A549 (cell line): Measurements from ENCODE around the gene SIVA1.

Experiments used
- EHMT2 ChIP-seq: fragments of 200-600 bp; sonication (generic); IDR thresholded peaks from 2 replicates; pipeline ENCODE4 v1.6.1; 2016; ENCODE audit warnings: antibody characterized with exemption, low read depth, mild to moderate bottlenecking, moderate library complexity
- EP300 ChIP-seq, 2 experiments: fragments of >200 bp; sonication (Bioruptor Twin); formaldehyde crosslinking; IDR thresholded peaks; 2 replicates in 1 of 2; 3 replicates in 1 of 2; pipeline ENCODE4 v1.6.1; 2016 to 2017
- MAZ ChIP-seq: fragments of 150-350 bp; IDR thresholded peaks from 2 replicates; pipeline ENCODE4 v1.6.1; 2014; ENCODE audit warnings: antibody characterized with exemption, low read depth, low read length, borderline replicate concordance
- RCOR1 ChIP-seq: fragments of 150-350 bp; IDR thresholded peaks from 2 replicates; pipeline ENCODE4 v1.6.1; 2014; ENCODE audit warnings: antibody characterized with exemption, low read length, low read depth
- SMC3 ChIP-seq: fragments of >200 bp; sonication (Bioruptor Twin); formaldehyde crosslinking; IDR thresholded peaks from 3 replicates; pipeline ENCODE4 v1.6.1; 2018; ENCODE audit warnings: inconsistent platforms
- ZC3H11A ChIP-seq: fragments of 450-650 bp; IDR thresholded peaks from 2 replicates; pipeline ENCODE4 v1.6.1; 2014; ENCODE audit warnings: antibody characterized with exemption, mild to moderate bottlenecking
- TF ChIP-seq, protein P1 (sequence below): fragments of >200 bp; sonication (Bioruptor Twin); formaldehyde crosslinking; IDR thresholded peaks from 3 replicates; pipeline ENCODE4 v1.5.1; 2016
- TF ChIP-seq, protein P2 (sequence below): IDR thresholded peaks from 2 replicates; pipeline ENCODE4 v1.6.1; 2012; ENCODE audit warnings: low read depth, borderline replicate concordance
- TF ChIP-seq, protein P3 (sequence below): fragments of 450-650 bp; IDR thresholded peaks from 2 replicates; pipeline ENCODE4 v1.6.1; 2014; ENCODE audit warnings: antibody characterized with exemption

DNA sequence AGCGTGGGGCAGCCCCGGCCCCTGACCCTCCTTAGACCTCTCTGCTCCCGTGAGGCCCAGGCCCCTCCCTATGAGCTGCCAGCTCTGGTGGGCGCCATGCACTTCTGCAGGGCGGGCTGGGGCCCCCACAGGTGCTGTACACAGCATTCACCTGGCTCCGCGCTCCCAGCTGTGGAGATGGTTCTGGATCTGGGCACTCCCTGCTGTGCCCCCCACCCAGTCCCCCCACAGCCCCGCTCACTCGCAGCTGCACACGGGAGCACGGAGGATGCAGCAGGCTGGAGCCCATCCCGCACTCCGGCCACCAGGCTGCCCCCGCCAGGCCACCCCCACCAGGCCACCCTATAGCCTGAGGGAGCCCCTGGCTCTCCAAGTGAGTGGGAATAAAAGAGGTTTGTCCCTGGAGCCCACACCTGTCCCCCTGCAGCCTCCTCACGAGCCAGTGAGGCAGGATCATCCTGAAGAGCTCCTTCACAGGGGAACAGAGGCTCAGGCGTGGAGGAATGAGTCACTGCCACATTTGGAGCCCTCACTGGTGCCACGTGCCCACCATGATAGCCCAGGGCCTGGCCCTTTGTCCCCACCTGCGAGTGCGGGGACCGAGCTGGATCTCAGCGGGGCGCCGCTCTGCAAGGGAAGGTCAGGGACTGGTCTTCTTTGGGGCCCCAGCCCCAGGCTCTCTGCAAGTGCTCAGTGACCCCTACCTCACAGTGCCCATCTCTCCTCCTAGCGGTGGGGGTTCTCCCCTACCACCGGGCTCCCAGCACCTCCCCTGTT is 27.0 kb upstream of the SIVA1 start:
- no peak for TF ChIP-seq EP300 (IDR thresholded peaks at IDR 0.05)
- TF ChIP-seq, protein P1, sequence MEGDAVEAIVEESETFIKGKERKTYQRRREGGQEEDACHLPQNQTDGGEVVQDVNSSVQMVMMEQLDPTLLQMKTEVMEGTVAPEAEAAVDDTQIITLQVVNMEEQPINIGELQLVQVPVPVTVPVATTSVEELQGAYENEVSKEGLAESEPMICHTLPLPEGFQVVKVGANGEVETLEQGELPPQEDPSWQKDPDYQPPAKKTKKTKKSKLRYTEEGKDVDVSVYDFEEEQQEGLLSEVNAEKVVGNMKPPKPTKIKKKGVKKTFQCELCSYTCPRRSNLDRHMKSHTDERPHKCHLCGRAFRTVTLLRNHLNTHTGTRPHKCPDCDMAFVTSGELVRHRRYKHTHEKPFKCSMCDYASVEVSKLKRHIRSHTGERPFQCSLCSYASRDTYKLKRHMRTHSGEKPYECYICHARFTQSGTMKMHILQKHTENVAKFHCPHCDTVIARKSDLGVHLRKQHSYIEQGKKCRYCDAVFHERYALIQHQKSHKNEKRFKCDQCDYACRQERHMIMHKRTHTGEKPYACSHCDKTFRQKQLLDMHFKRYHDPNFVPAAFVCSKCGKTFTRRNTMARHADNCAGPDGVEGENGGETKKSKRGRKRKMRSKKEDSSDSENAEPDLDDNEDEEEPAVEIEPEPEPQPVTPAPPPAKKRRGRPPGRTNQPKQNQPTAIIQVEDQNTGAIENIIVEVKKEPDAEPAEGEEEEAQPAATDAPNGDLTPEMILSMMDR = no peak
- no peak for TF ChIP-seq SMC3
- TF ChIP-seq, protein P2, sequence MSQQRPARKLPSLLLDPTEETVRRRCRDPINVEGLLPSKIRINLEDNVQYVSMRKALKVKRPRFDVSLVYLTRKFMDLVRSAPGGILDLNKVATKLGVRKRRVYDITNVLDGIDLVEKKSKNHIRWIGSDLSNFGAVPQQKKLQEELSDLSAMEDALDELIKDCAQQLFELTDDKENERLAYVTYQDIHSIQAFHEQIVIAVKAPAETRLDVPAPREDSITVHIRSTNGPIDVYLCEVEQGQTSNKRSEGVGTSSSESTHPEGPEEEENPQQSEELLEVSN = no peak
- TF ChIP-seq, protein P3, sequence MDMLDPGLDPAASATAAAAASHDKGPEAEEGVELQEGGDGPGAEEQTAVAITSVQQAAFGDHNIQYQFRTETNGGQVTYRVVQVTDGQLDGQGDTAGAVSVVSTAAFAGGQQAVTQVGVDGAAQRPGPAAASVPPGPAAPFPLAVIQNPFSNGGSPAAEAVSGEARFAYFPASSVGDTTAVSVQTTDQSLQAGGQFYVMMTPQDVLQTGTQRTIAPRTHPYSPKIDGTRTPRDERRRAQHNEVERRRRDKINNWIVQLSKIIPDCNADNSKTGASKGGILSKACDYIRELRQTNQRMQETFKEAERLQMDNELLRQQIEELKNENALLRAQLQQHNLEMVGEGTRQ = no peak
- no peak for TF ChIP-seq EHMT2
- TF ChIP-seq MAZ = no peak
- TF ChIP-seq ZC3H11A = no peak
- no peak for TF ChIP-seq RCOR1
